OCI-LY3 (cell line): ENCODE measurements around the gene SNX25.
"Not testable (repeated sequence)": the region's sequence is repeated elsewhere in the genome, so short reads cannot be mapped to it uniquely, and the experiment has no call there.

ENCODE experiments used
- H2AFZ ChIP-seq: fragments of 200-600, 300-600 bp; shearing (Covaris generic); 2 replicates; pipeline ENCODE4 v1.6.0; 2014; ENCODE audit warnings: antibody characterized with exemption, low read depth, low read length
- H3K27ac ChIP-seq: fragments of 200-600, 300-600 bp; sonication (generic); 2 replicates; pipeline ENCODE4 v1.5.1; 2014; ENCODE audit warnings: mild to moderate bottlenecking, low read length, moderate library complexity, mixed read lengths
- H3K27me3 ChIP-seq: fragments of 200-600, 300-600 bp; sonication (generic); 2 replicates; pipeline ENCODE4 v1.6.1; 2014; ENCODE audit warnings: low read depth, low read length, mixed read lengths
- H3K36me3 ChIP-seq: fragments of 200-600, 300-600 bp; sonication (generic); replicated peaks from 2 replicates; pipeline ENCODE3; 2014; ENCODE audit warnings: low read depth, low read length, mixed read lengths
- H3K4me1 ChIP-seq: fragments of 300-600, 200-600 bp; sonication (generic); 2 replicates; pipeline ENCODE4 v1.6.1; 2014; ENCODE audit warnings: low read length, mixed read lengths
- H3K4me2 ChIP-seq: fragments of 200-600, 300-600 bp; sonication (generic); 2 replicates; pipeline ENCODE4 v1.6.1; 2014; ENCODE audit warnings: low read length, mixed read lengths
- H3K4me3 ChIP-seq: fragments of 300-600, 200-600 bp; sonication (generic); 2 replicates; pipeline ENCODE4 v1.5.1; 2014; ENCODE audit warnings: antibody characterized with exemption, mild to moderate bottlenecking, low read length, moderate library complexity
- H3K79me2 ChIP-seq: fragments of 300-600, 200-600 bp; shearing (Covaris generic); 2 replicates; pipeline ENCODE4 v1.6.1; 2014; ENCODE audit warnings: mild to moderate bottlenecking, low read length, mixed read lengths
- H3K9ac ChIP-seq: fragments of 300-600, 200-600 bp; shearing (Covaris generic); 2 replicates; pipeline ENCODE4 v1.6.0; 2014; ENCODE audit warnings: mild to moderate bottlenecking, low read length, moderate library complexity
- H3K9me3 ChIP-seq: fragments of 200-600, 300-600 bp; shearing (Covaris generic); 2 replicates; pipeline ENCODE4 v1.6.1; 2014; ENCODE audit warnings: low read length, mixed read lengths; ENCODE audit not compliant: insufficient read depth
- H4K20me1 ChIP-seq: fragments of 200-600, 300-600 bp; sonication (generic); 2 replicates; pipeline ENCODE4 v1.6.1; 2016; ENCODE audit warnings: low read length, mixed read lengths; ENCODE audit not compliant: insufficient read depth
- CTCF ChIP-seq: fragments of 200-600, 300-600 bp; sonication (generic); IDR thresholded peaks from 2 replicates; pipeline ENCODE4 v1.5.1; 2014; ENCODE audit warnings: antibody characterized with exemption, low read length, low read depth
- EZH2phosphoT487 ChIP-seq: fragments of 200-600 bp; shearing (Covaris generic); IDR thresholded peaks from 2 replicates; pipeline ENCODE4 v1.6.1; 2018; ENCODE audit warnings: antibody characterized with exemption, mixed run types, low read depth

Gene SNX25

GRCh38 chr4:185358959-185359358, 149.6 kb downstream of the SNX25 start:
- Histone ChIP-seq H3K4me1 (peaks cover 25% of the 10 kb centered on the region), H3K4me2 (no peak overlapping the region), H4K20me1 (no peaks in the 10 kb centered on the region), H3K4me3 (no peak overlapping the region), H3K36me3 (peaks cover 7% of the 10 kb centered on the region), H3K79me2 (no peaks in the 10 kb centered on the region), H2AFZ (no peak overlapping the region), H3K9ac (no peak overlapping the region), H3K27ac (no peak overlapping the region), H3K9me3 (no peaks in the 10 kb centered on the region), H3K27me3 (no peaks in the 10 kb centered on the region)
- TF ChIP-seq EZH2phosphoT487, result no peak
- no peak for TF ChIP-seq CTCF

- no peak for TF ChIP-seq EZH2phosphoT487
- Histone ChIP-seq H3K9ac (no peak overlapping the region), H3K9me3 (no peaks in the 10 kb centered on the region), H3K27me3 (no peaks in the 10 kb centered on the region), H3K27ac (no peak overlapping the region), H4K20me1 (no peaks in the 10 kb centered on the region), H3K4me2 (no peak overlapping the region), H3K4me3 (no peak overlapping the region), H2AFZ (no peak overlapping the region), H3K36me3 (peaks cover 4% of the 10 kb centered on the region), H3K79me2 (no peaks in the 10 kb centered on the region), H3K4me1 (peaks cover 25% of the 10 kb centered on the region)
These were observed 150.5 kb downstream of the SNX25 start for GRCh38 chr4:185359767-185360446.

- Histone ChIP-seq H3K27me3 (no peaks in the 10 kb centered on the region), H3K4me3 (no peak overlapping the region), H2AFZ (no peak overlapping the region), H3K9me3 (no peaks in the 10 kb centered on the region), H3K79me2 (no peaks in the 10 kb centered on the region), H3K4me2 (no peak overlapping the region), H3K36me3 (peaks cover 4% of the 10 kb centered on the region), H3K4me1 (peaks cover 20% of the 10 kb centered on the region), H3K9ac (no peak overlapping the region), H3K27ac (no peak overlapping the region), H4K20me1 (no peaks in the 10 kb centered on the region)
- TF ChIP-seq CTCF (no peak), EZH2phosphoT487 (no peak)
These were observed 152.5 kb downstream of the SNX25 start for GRCh38 chr4:185361872-185362271.

GRCh38 chr4:185362570-185362969, 153.2 kb downstream of the SNX25 start:
- H3K27ac ChIP-seq, H3K27me3 ChIP-seq: not testable (repeated sequence)

GRCh38 chr4:185363251-185363650, 153.9 kb downstream of the SNX25 start:
- Histone ChIP-seq H3K27me3 (no peaks in the 10 kb centered on the region), H3K27ac (no peak overlapping the region), H3K79me2 (no peaks in the 10 kb centered on the region), H3K4me2 (no peak overlapping the region), H3K4me1 (peaks cover 7% of the 10 kb centered on the region), H4K20me1 (no peaks in the 10 kb centered on the region), H3K9me3 (no peaks in the 10 kb centered on the region), H3K4me3 (no peak overlapping the region), H2AFZ (no peak overlapping the region), H3K9ac (no peak overlapping the region), H3K36me3 (no peaks in the 10 kb centered on the region)
- TF ChIP-seq EZH2phosphoT487, result no peak
- TF ChIP-seq CTCF, result no peak

More at GRCh38 chr4:185362570-185362969, 153.2 kb downstream of the SNX25 start:
- not testable (repeated sequence) for H4K20me1 ChIP-seq, H3K36me3 ChIP-seq, H3K9ac ChIP-seq, H2AFZ ChIP-seq, H3K79me2 ChIP-seq, H3K9me3 ChIP-seq, H3K4me3 ChIP-seq, H3K4me2 ChIP-seq
- H3K4me1 ChIP-seq, result peaks cover 13% of the 10 kb centered on the region
